GM12878 (cell line): ENCODE measurements around the gene NDC1. TPM values are rescaled to one million over a fixed set of nuclear protein-coding genes. Genes with fewer than 3 reads are reported as not detected.

Experiments
- ATAC-seq: fragments of 200-7000 bp; cut with Tn5 transposase; 3 replicates; pipeline ENCODE4 v1.9.1; 2020; ENCODE audit warnings: mild to moderate bottlenecking, moderate library complexity
- BruUV-seq: library from RNA; stranded (reverse); fragments of 400-500 nt; replicated peaks from 2 replicates; lab custom pipeline; 2021; lab: Mats Ljungman, UMichigan
- CTCF ChIA-PET: fragments of 300-600 bp; sonication (Branson Sonifier 250); formaldehyde crosslinking; extraction: SDS; loops from one replicate; lab custom pipeline; 2021; ENCODE audit warnings: inconsistent platforms; lab: Yijun Ruan, JAX
- POLR2A ChIA-PET: fragments of 350-600 bp; formaldehyde crosslinking; extraction: SDS; loops from one replicate; lab custom pipeline; 2021; ENCODE audit warnings: inconsistent platforms; lab: Charles Lee
- RAD21 ChIA-PET: fragments of 300-600 bp; sonication (Branson Sonifier 250); formaldehyde crosslinking; loops from one replicate; lab custom pipeline; 2023; ENCODE audit warnings: antibody characterized with exemption; ENCODE audit not compliant: unreplicated experiment; lab: Charles Lee
- SMC1A ChIA-PET: fragments of 300-600 bp; sonication (Branson Sonifier 250); formaldehyde crosslinking; loops from one replicate; lab custom pipeline; 2023; ENCODE audit not compliant: unreplicated experiment, uncharacterized antibody; lab: Charles Lee
- DNase-seq: peaks from one replicate; pipeline ENCODE4 v3.0.0-alpha.2; 2011; ENCODE audit warnings: low read depth, low spot score
- FAIRE-seq: peaks from 3 replicates; lab custom pipeline; 2011; peaks lifted over from hg19 to GRCh38; lab: Jason Lieb, UNC
- H2AFZ ChIP-seq: 2 replicates; pipeline ENCODE4 v1.6.0; 2011; ENCODE audit warnings: low read depth, low read length, control low read depth; ENCODE audit not compliant: control insufficient read depth
- H3K27ac ChIP-seq: 2 replicates; pipeline ENCODE4 v1.5.1; 2011; ENCODE audit warnings: control low read depth; ENCODE audit not compliant: control insufficient read depth, insufficient read depth
- H3K27me3 ChIP-seq, 2 experiments: replicated peaks in 1 of 2; 2 replicates each; pipeline versions ENCODE4 v1.6.0 to v1.6.1; 2011; ENCODE audit warnings: low read length in 1 of 2; ENCODE audit not compliant: control insufficient read depth in 2 of 2, insufficient read depth in 2 of 2
- H3K36me3 ChIP-seq, 2 experiments: 2 replicates each; pipeline ENCODE4 v1.5.1; 2011; ENCODE audit warnings: low read length in 1 of 2; ENCODE audit not compliant: control insufficient read depth in 2 of 2, insufficient read depth in 2 of 2
- H3K4me1 ChIP-seq: 2 replicates; pipeline ENCODE4 v1.6.1; 2011; ENCODE audit warnings: mild to moderate bottlenecking, low read length, moderate library complexity, mixed read lengths; ENCODE audit not compliant: control insufficient read depth, insufficient read depth
- H3K4me2 ChIP-seq: 2 replicates; pipeline ENCODE4 v1.6.0; 2011; ENCODE audit warnings: control low read depth; ENCODE audit not compliant: control insufficient read depth, insufficient read depth
- H3K4me3 ChIP-seq: fragments of 200-600 bp; sonication (generic); 2 replicates; pipeline ENCODE4 v1.5.1; 2016
- H3K79me2 ChIP-seq: 2 replicates; pipeline ENCODE4 v1.6.0; 2011; ENCODE audit warnings: low read length; ENCODE audit not compliant: control insufficient read depth, insufficient read depth
- H3K9ac ChIP-seq: 2 replicates; pipeline ENCODE4 v1.8.0; 2011; ENCODE audit warnings: low read length, control low read depth, mixed read lengths; ENCODE audit not compliant: control insufficient read depth, insufficient read depth
- H3K9me3 ChIP-seq: replicated peaks from 3 replicates; pipeline ENCODE4 v1.5.1; 2011; ENCODE audit warnings: mild to moderate bottlenecking, low read length; ENCODE audit not compliant: control insufficient read depth, insufficient read depth
- H4K20me1 ChIP-seq: 2 replicates; pipeline ENCODE4 v1.6.0; 2011; ENCODE audit not compliant: control insufficient read depth, insufficient read depth
- BCL11A ChIP-seq: IDR thresholded peaks from 2 replicates; pipeline ENCODE4 v1.6.1; 2011; ENCODE audit warnings: low read depth, low read length
- CREB1 ChIP-seq: IDR thresholded peaks from 2 replicates; pipeline ENCODE4 v1.6.1; 2012; ENCODE audit warnings: low read depth, mild to moderate bottlenecking, inconsistent platforms
- IKZF1 ChIP-seq: fragments of 450-650 bp; conservative IDR thresholded peaks from 2 replicates; pipeline ENCODE4 v1.6.1; 2017; ENCODE audit warnings: antibody characterized with exemption, mild to moderate bottlenecking
- NR2C1 ChIP-seq: fragments of 450-650 bp; IDR thresholded peaks from 2 replicates; pipeline ENCODE4 v1.6.1; 2017; ENCODE audit warnings: antibody characterized with exemption, mild to moderate bottlenecking, moderate library complexity
- TCF7 ChIP-seq: IDR thresholded peaks from 2 replicates; pipeline ENCODE4 v1.6.1; 2014; ENCODE audit warnings: antibody characterized with exemption, borderline replicate concordance
- WGBS: methylation state at CpG from one replicate; pipeline ENCODE4 v1.1.6; 2016; ENCODE audit warnings: low lambda C conversion rate; ENCODE audit not compliant: insufficient replicate concordance, insufficient coverage; ENCODE audit errors: missing lambda C conversion rate; 5-methylcytosine and 5-hydroxymethylcytosine counted together
- in situ Hi-C: fragments of 300-500 bp; cut with MboI; formaldehyde crosslinking; loops from 9 replicates; pipeline ENCODE4 v1.14.3; 2018; ENCODE audit warnings: mixed read lengths
- intact Hi-C: fragments of 100-400 bp; cut with micrococcal nuclease; formaldehyde crosslinking; loops from one replicate; pipeline ENCODE4 v1.14.2; 2022; ENCODE audit not compliant: unreplicated experiment
- polyA plus RNA-seq, 11 experiments: library from polyadenylated mRNA; depleted of rRNA in 4 of 11; unstranded in 6 of 11; stranded (reverse) in 5 of 11; fragments of >200 nt; fragmentation: Nextera tagmentation in 4 of 11; fragmentation: Illumina TruSeq in 1 of 11; extraction: Ambion mirVana in 4 of 11; extraction: Trizol in 1 of 11; gene quantifications; 1 replicate in 1 of 11; 2 replicates in 10 of 11; pipeline versions ENCODE4 v1.2.1 to v1.2.3, GENCODE V29; 2011 to 2016; ENCODE audit warnings: inconsistent platforms in 2 of 11, missing spikeins in 2 of 11, low read depth in 1 of 11
- total RNA-seq, 4 experiments: library from RNA; depleted of rRNA in 3 of 4; stranded (reverse); fragments of >200 nt in 3 of 4; fragmentation: Illumina TruSeq in 1 of 4; extraction: Trizol in 1 of 4; gene quantifications; 2 replicates each; pipeline versions ENCODE4 v1.2.1 to v1.2.3, GENCODE V29; 2013 to 2021
- TF ChIP-seq, protein P1 (sequence below), 3 experiments: IDR thresholded peaks in 2 of 3; conservative IDR thresholded peaks in 1 of 3; 2 replicates each; pipeline ENCODE4 v1.5.1; 2011; ENCODE audit warnings: low read depth in 3 of 3, low read length in 3 of 3, mild to moderate bottlenecking in 3 of 3, control low read depth in 2 of 3, moderate library complexity in 2 of 3, inconsistent platforms in 1 of 3, mixed read lengths in 1 of 3; ENCODE audit not compliant: control insufficient read depth in 2 of 3, insufficient read depth in 1 of 3; ENCODE audit errors: extremely low read depth in 1 of 3

The NDC1 gene
- total and polyA plus RNA-seq, 10 of the 15 experiments (the other 5 are each of a cell fraction or from before 2014, with no cell fraction given): 20.2 to 77.6 (median 47.1) TPM

DNA sequence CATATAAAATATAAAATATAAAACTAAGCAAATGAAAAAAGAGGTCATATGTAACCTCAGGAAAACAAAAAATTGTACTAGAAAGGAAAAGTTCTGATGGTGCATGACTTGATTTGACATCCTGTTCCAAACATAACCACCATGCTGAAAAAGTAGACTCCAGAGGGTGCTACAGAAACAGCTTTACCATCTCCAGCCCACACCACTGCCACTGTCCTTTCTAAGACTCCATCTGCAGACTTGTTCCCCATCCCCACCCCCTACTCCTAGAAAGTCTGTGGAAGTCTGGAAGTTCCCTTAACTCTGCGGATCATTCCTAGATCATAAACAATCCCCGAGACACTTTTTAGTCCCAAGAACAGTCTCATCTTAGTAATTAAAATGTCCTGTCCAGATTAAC is 119.7 kb downstream of the NDC1 start:
- SMC1A ChIA-PET: no interaction called here

More for the DNA sequence above, 119.7 kb downstream of the NDC1 start:
- FAIRE-seq (no peak), ATAC-seq (no peak), DNase-seq (no peak)
- in situ Hi-C loops: no loop called here
- H3K9ac ChIP-seq: no peak overlapping the region
- no peaks in the 10 kb centered on the region for H3K79me2 ChIP-seq
- no peak overlapping the region for H3K4me3 ChIP-seq
- POLR2A ChIA-PET: no interaction called here
- H3K27ac ChIP-seq: no peak overlapping the region
- RAD21 ChIA-PET: no interaction called here
- H3K27me3 ChIP-seq: no peaks in the 10 kb centered on the region; a peak in 1 of 4 replicates
- intact Hi-C loops: no loop called here
- H3K4me1 ChIP-seq: no peaks in the 10 kb centered on the region
- H3K4me2 ChIP-seq: no peak overlapping the region
- no peak overlapping the region for H2AFZ ChIP-seq
- no peak for TF ChIP-seq NR2C1
- TF ChIP-seq BCL11A: no peak
- TF ChIP-seq, protein P1, sequence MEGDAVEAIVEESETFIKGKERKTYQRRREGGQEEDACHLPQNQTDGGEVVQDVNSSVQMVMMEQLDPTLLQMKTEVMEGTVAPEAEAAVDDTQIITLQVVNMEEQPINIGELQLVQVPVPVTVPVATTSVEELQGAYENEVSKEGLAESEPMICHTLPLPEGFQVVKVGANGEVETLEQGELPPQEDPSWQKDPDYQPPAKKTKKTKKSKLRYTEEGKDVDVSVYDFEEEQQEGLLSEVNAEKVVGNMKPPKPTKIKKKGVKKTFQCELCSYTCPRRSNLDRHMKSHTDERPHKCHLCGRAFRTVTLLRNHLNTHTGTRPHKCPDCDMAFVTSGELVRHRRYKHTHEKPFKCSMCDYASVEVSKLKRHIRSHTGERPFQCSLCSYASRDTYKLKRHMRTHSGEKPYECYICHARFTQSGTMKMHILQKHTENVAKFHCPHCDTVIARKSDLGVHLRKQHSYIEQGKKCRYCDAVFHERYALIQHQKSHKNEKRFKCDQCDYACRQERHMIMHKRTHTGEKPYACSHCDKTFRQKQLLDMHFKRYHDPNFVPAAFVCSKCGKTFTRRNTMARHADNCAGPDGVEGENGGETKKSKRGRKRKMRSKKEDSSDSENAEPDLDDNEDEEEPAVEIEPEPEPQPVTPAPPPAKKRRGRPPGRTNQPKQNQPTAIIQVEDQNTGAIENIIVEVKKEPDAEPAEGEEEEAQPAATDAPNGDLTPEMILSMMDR (IDR thresholded peaks at IDR 0.05 in 2 of 3, conservative IDR thresholded peaks at IDR 0.05 in 1 of 3; ENCODE audit: control insufficient read depth in 2 of 3, extremely low read depth in 1 of 3, insufficient read depth in 1 of 3, low read depth in 3 of 3, low read length in 3 of 3): peak in 1 of 3 experiments; percentile 15; a peak in 1 of 6 replicates
- no peak for TF ChIP-seq IKZF1
- TF ChIP-seq TCF7: no peak
- TF ChIP-seq CREB1: no peak
- H3K9me3 ChIP-seq: no peaks in the 10 kb centered on the region
- 50% methylated on average over 2 of the region's 2 CpGs for WGBS
- no peaks in the 10 kb centered on the region for H4K20me1 ChIP-seq
- no TSS peak for BruUV-seq
- CTCF ChIA-PET: no interaction called here
- no peaks in the 10 kb centered on the region for H3K36me3 ChIP-seq
